GM12892 (cell line): ENCODE data around the gene ZNF532.

ENCODE experiments used
- DNase-seq: peaks from one replicate; pipeline ENCODE4 v3.0.0; 2011; ENCODE audit not compliant: insufficient read length
- FAIRE-seq: peaks from 2 replicates; lab custom pipeline; 2011; peaks lifted over from hg19 to GRCh38; lab: Jason Lieb, UNC
- POLR2A ChIP-seq: IDR thresholded peaks from 2 replicates; pipeline ENCODE4 v1.6.1; 2011; ENCODE audit warnings: low read depth, low read length, control low read depth
- POLR2AphosphoS5 ChIP-seq: IDR thresholded peaks from 2 replicates; pipeline ENCODE4 v1.6.1; 2011; ENCODE audit warnings: low read depth, low read length, control low read depth
- TAF1 ChIP-seq: IDR thresholded peaks from 2 replicates; pipeline ENCODE4 v1.6.1; 2011; ENCODE audit warnings: low read depth, mild to moderate bottlenecking, control low read depth, low read length, borderline replicate concordance

ZNF532 gene

GRCh38 chr18:58866066-58866772 lies 1.5 kb downstream of the ZNF532 start:
- no peak for TF ChIP-seq POLR2A
- FAIRE-seq = no peak

DNA sequence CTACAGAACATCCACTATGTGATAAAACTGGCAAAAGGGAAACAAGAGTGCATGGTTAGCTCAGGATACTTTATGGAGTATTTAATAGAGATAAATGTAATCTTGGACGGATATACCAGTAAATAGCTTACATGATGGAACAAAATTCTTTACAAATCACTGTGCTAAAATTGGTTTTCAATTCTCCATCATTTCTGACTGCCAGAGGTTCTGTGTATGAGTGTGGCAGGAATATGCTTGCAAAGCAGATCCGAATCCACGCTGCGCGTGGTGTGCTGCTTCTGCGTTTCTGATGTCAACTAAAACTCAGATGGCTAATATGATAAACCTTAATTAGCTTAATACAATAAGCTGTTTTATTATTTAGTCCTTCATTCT lies 2.1 kb downstream of the ZNF532 start:
- DNase-seq (no peak), FAIRE-seq (no peak)
- TF ChIP-seq TAF1 = no peak
- TF ChIP-seq POLR2AphosphoS5 = no peak
- TF ChIP-seq POLR2A = no peak

More at GRCh38 chr18:58866066-58866772, 1.5 kb downstream of the ZNF532 start:
- DNase-seq = no peak

- no peak for FAIRE-seq
Observed at GRCh38 chr18:58867281-58867961, 2.7 kb downstream of the ZNF532 start.

GRCh38 chr18:58868440-58868839 lies 3.8 kb downstream of the ZNF532 start:
- no peak for TF ChIP-seq POLR2A
- TF ChIP-seq POLR2AphosphoS5 = no peak
- no peak for TF ChIP-seq TAF1
- FAIRE-seq = no peak
- DNase-seq = no peak

More at GRCh38 chr18:58867281-58867961, 2.7 kb downstream of the ZNF532 start:
- TF ChIP-seq POLR2AphosphoS5 = no peak
- DNase-seq = no peak

GRCh38 chr18:58870130-58870529 lies 5.5 kb downstream of the ZNF532 start:
- FAIRE-seq = no peak
- no peak for TF ChIP-seq POLR2AphosphoS5
- no peak for TF ChIP-seq TAF1
- TF ChIP-seq POLR2A = no peak
- DNase-seq = no peak

- no peak for DNase-seq
- TF ChIP-seq POLR2AphosphoS5 (no peak), POLR2A (no peak), TAF1 (no peak)
- FAIRE-seq = no peak
Observed at GRCh38 chr18:58870621-58871020, 5.9 kb downstream of the ZNF532 start.

- no peak for FAIRE-seq
- no peak for TF ChIP-seq TAF1
- no peak for TF ChIP-seq POLR2AphosphoS5
- no peak for TF ChIP-seq POLR2A
- no peak for DNase-seq
Observed at GRCh38 chr18:58871514-58872420, 7.1 kb downstream of the ZNF532 start.

DNA sequence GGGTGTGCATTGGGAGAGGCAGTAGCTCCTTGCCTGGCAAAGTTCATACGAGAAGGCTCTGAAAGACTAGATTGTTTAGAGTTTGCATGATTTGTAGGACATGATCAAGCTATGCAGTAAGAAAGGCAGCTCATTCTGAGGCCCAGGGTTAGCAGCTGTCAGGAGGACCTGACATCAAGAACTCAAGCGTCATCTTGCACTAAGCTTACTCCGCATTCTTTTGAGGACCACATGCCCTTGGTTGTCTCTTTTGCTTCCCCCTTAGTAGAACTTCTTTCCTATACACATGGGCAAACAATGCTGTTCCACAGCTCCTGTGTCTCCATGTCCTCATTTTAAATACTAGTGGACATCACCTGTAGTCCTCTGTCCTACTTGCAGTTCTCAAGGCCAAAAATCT lies 14.0 kb downstream of the ZNF532 start:
- DNase-seq = no peak
- no peak for TF ChIP-seq POLR2AphosphoS5
- TF ChIP-seq POLR2A = no peak
- TF ChIP-seq TAF1 = no peak
- no peak for FAIRE-seq

DNA sequence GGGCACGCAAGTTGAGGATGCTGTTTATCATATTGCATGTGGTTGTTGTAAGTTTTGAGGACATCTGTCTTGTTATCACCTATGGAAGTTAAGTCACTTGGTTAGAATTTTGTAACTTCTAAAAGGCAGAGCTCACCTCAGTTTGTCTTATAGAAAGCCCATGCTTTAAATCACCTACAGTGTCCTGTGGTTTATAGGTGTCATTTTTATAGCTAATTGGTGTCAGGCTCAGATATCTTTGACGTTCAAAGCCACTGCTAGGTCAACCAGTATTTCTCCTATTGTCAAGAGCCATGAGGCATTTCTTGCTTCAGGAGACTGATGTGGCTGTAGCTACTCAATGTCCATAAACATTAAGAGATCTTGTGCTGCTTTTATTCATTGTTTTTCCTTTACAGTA lies 16.8 kb downstream of the ZNF532 start:
- FAIRE-seq = no peak
- TF ChIP-seq POLR2AphosphoS5 (no peak), POLR2A (no peak), TAF1 (no peak)
- no peak for DNase-seq

GRCh38 chr18:58882044-58882443 lies 17.4 kb downstream of the ZNF532 start:
- no peak for FAIRE-seq
- DNase-seq = no peak
- TF ChIP-seq TAF1 (no peak), POLR2A (no peak), POLR2AphosphoS5 (no peak)

DNA sequence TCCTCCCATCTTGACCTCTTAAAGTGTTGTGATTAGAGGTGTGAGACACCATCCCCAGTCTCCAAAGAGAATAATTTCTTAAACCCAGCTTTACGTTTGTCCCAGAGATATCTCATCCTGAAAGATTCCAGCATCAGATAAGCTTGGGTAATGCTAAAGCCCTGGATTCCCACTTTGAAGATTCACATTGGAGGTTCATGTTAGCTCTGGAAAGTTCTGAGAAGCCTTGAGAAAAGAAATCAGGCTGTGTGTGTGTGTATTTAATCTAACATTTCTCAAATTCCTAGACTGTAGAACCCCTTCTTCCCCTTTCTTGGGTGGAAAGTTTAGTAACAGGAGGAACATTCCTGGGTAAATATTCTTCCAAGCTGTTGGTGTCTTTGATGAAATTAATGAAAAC lies 18.0 kb downstream of the ZNF532 start:
- no peak for DNase-seq
- no peak for FAIRE-seq
- no peak for TF ChIP-seq POLR2AphosphoS5
- TF ChIP-seq TAF1 = no peak
- no peak for TF ChIP-seq POLR2A
